ENCODE measurements around the gene FOXN1. TPM values are rescaled to one million over a fixed set of nuclear protein-coding genes. Genes with fewer than 3 reads are reported as not detected.

The FOXN1 gene
- total and polyA plus RNA-seq, 10 of the 15 experiments (the other 5 are each of a cell fraction or from before 2014, with no cell fraction given) = not detected

- TF ChIP-seq BCLAF1 (IDR thresholded peaks at IDR 0.05) (no peak), RAD51 (IDR thresholded peaks at IDR 0.05) (no peak), MYB (IDR thresholded peaks at IDR 0.05; ENCODE audit: borderline replicate concordance, low read depth, low read length) (no peak)
Measured at GRCh38 chr17:28555022-28555421, 48.9 kb downstream of the FOXN1 start (continued).

DNA sequence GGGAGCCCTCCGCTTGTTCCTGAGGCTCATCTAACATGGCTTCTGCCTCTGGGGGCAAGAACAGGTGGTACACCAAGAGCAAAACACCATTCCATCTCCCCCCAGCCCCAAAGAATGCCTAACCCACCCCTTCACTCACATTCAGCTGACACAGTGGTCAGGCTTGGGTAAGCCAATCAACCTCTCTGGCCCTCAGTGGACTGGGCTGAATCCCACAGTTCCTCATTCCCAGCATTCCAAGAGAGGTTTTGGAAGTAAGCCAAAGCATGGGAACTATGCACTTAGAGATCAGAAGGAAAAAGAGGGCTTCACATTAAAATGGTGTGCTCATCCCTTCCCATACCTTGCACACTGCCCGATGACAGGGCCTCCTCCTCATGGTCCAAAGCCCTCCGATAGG is 57.3 kb downstream of the FOXN1 start:
- intact Hi-C loops (cut with micrococcal nuclease; ENCODE audit: unreplicated experiment) = no loop called here
- SMC1A ChIA-PET (ENCODE audit: uncharacterized antibody, unreplicated experiment) = no interaction called here
- DNase-seq (ENCODE audit: low read depth, low spot score) = no peak
- H3K4me2 ChIP-seq (ENCODE audit: control insufficient read depth, insufficient read depth) = no peak overlapping the region
- no peak overlapping the region for H3K27ac ChIP-seq (ENCODE audit: control insufficient read depth, insufficient read depth)
- BruUV-seq (replicated peaks) = no TSS peak
- no peak overlapping the region for H2AFZ ChIP-seq (ENCODE audit: control insufficient read depth, low read depth, low read length)
- in situ Hi-C loops (cut with MboI) = loop anchor here (25.0 kb wide), 1 partner anchor 1076 kb away; no protein-coding TSS in a partner anchor
- CTCF ChIA-PET = no interaction called here
- ATAC-seq = no peak
- peaks cover 15% of the 10 kb centered on the region for H3K4me1 ChIP-seq (ENCODE audit: control insufficient read depth, insufficient read depth, low read length)
- H3K9ac ChIP-seq (ENCODE audit: control insufficient read depth, insufficient read depth, low read length) = no peak overlapping the region
- RAD21 ChIA-PET (ENCODE audit: unreplicated experiment) = no interaction called here
- TF ChIP-seq RAD51 (IDR thresholded peaks at IDR 0.05) (no peak), TBL1XR1 (IDR thresholded peaks at IDR 0.05; ENCODE audit: low read depth, low read length) (no peak), CREB1 (IDR thresholded peaks at IDR 0.05; ENCODE audit: low read depth) (no peak), NR2F1 (conservative IDR thresholded peaks at IDR 0.05) (no peak), NR2C2 (IDR thresholded peaks at IDR 0.05; ENCODE audit: borderline replicate concordance, control insufficient read depth, insufficient read length, low read depth) (no peak), RBBP5 (conservative IDR thresholded peaks at IDR 0.05) (no peak), ELK1 (IDR thresholded peaks at IDR 0.05; ENCODE audit: low read depth, low read length) (no peak)
- TF ChIP-seq, protein P1, sequence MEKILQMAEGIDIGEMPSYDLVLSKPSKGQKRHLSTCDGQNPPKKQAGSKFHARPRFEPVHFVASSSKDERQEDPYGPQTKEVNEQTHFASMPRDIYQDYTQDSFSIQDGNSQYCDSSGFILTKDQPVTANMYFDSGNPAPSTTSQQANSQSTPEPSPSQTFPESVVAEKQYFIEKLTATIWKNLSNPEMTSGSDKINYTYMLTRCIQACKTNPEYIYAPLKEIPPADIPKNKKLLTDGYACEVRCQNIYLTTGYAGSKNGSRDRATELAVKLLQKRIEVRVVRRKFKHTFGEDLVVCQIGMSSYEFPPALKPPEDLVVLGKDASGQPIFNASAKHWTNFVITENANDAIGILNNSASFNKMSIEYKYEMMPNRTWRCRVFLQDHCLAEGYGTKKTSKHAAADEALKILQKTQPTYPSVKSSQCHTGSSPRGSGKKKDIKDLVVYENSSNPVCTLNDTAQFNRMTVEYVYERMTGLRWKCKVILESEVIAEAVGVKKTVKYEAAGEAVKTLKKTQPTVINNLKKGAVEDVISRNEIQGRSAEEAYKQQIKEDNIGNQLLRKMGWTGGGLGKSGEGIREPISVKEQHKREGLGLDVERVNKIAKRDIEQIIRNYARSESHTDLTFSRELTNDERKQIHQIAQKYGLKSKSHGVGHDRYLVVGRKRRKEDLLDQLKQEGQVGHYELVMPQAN (conservative IDR thresholded peaks at IDR 0.05) = no peak
- no peak overlapping the region for H3K4me3 ChIP-seq
- POLR2A ChIA-PET = interaction anchor here (0.6 kb wide), 1 partner anchor 346 kb away, joined by 3 read pairs; no protein-coding TSS in a partner anchor
- no peaks in the 10 kb centered on the region for H3K27me3 ChIP-seq (replicated peaks in 1 of 2; ENCODE audit: control insufficient read depth in 2 of 2, insufficient read depth in 2 of 2, low read length in 1 of 2)
- H4K20me1 ChIP-seq (ENCODE audit: control insufficient read depth, insufficient read depth) = no peaks in the 10 kb centered on the region
- peaks cover 15 to 24% of the 10 kb centered on the region in 2 experiments for H3K36me3 ChIP-seq (ENCODE audit: control insufficient read depth in 2 of 2, insufficient read depth in 2 of 2, low read length in 1 of 2)
- 100% methylated on average over 3 of the region's 3 CpGs for WGBS (ENCODE audit: insufficient coverage, insufficient replicate concordance, low lambda C conversion rate, missing lambda C conversion rate)
- no peaks in the 10 kb centered on the region for H3K9me3 ChIP-seq (replicated peaks; ENCODE audit: control insufficient read depth, insufficient read depth, low read length)
- peaks cover 42% of the 10 kb centered on the region for H3K79me2 ChIP-seq (ENCODE audit: control insufficient read depth, insufficient read depth, low read length)
- no peak for FAIRE-seq

Measured in GM12878 (cell line).